ENCODE measurements around the gene TBC1D5. TPM values are rescaled to one million over a fixed set of nuclear protein-coding genes. Genes with fewer than 3 reads are reported as not detected.
"Not testable (repeated sequence)": the region's sequence is repeated elsewhere in the genome, so short reads cannot be mapped to it uniquely, and the experiment has no call there.

TBC1D5 gene
- total RNA-seq, 1 donor from 2014 or later = 55.6 TPM

GRCh38 chr3:17357035-17357710, 385.3 kb downstream of the TBC1D5 start:
- no peak for DNase-seq (ENCODE audit: low spot score, unreplicated experiment)
- Mint-ChIP-seq H3K36me3 (ENCODE audit: insufficient read depth) (peaks cover 2% of the 10 kb centered on the region), H3K4me3 (ENCODE audit: low read depth) (no peak overlapping the region)

DNA sequence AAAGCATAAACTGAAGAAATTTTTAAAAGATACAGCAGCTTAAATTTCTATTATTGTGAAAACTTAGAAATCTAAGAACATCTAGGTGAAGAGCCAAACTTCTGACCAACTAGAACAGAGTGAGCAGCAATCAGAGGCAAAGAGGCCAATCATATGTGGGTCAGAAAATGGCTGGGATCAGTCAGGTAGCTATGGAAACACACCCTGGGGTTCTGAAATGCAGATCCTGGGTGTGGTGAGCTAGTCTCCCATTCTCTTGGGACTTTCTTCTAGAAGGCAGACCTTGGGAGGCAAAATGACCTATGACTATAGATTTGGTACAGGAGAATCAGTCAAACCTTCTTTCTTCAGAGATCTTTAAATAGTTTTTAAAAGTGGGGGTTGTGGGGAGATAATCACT, 385.8 kb downstream of the TBC1D5 start:
- Mint-ChIP-seq H3K36me3 (ENCODE audit: insufficient read depth) (peaks cover 3% of the 10 kb centered on the region), H3K4me3 (ENCODE audit: low read depth) (no peak overlapping the region), H3K27me3 (no peaks in the 10 kb centered on the region), H3K27ac (no peak overlapping the region), H3K9me3 (ENCODE audit: low read depth) (no peaks in the 10 kb centered on the region), H3K4me1 (ENCODE audit: low read depth) (peaks cover 13% of the 10 kb centered on the region)
- no peak for TF ChIP-seq CTCF (IDR thresholded peaks at IDR 0.05; ENCODE audit: unreplicated experiment)
- DNase-seq (ENCODE audit: low spot score, unreplicated experiment) = no peak

More at GRCh38 chr3:17357035-17357710, 385.3 kb downstream of the TBC1D5 start:
- Mint-ChIP-seq H3K9me3 (ENCODE audit: low read depth) (no peaks in the 10 kb centered on the region), H3K27me3 (no peaks in the 10 kb centered on the region), H3K27ac (no peak overlapping the region), H3K4me1 (ENCODE audit: low read depth) (peaks cover 13% of the 10 kb centered on the region)
- TF ChIP-seq CTCF (IDR thresholded peaks at IDR 0.05; ENCODE audit: unreplicated experiment) = no peak

DNA sequence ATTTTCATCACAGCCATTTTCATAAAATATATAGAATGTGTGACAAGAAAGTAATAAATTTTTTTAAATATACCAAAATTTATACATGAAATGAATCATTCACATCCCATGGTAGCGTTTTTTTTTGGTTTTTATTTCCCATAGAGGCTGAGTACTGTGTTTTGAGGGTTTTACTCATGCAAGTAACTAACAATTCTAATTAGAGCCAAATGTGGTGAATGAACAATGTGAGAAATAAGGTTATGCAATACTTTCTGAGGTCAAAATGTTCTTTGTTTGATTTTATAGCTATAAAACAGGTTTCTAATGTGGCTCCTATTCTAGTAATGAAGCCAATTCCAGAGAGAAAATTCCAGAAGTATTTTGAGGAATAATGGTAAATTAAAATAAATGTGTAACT, 386.8 kb downstream of the TBC1D5 start:
- Mint-ChIP-seq H3K27me3 (no peaks in the 10 kb centered on the region), H3K4me1 (ENCODE audit: low read depth) (peaks cover 13% of the 10 kb centered on the region), H3K9me3 (ENCODE audit: low read depth) (no peaks in the 10 kb centered on the region), H3K4me3 (ENCODE audit: low read depth) (no peak overlapping the region), H3K36me3 (ENCODE audit: insufficient read depth) (peaks cover 3% of the 10 kb centered on the region), H3K27ac (no peak overlapping the region)
- no peak for TF ChIP-seq CTCF (IDR thresholded peaks at IDR 0.05; ENCODE audit: unreplicated experiment)
- no peak for DNase-seq (ENCODE audit: low spot score, unreplicated experiment)

DNA sequence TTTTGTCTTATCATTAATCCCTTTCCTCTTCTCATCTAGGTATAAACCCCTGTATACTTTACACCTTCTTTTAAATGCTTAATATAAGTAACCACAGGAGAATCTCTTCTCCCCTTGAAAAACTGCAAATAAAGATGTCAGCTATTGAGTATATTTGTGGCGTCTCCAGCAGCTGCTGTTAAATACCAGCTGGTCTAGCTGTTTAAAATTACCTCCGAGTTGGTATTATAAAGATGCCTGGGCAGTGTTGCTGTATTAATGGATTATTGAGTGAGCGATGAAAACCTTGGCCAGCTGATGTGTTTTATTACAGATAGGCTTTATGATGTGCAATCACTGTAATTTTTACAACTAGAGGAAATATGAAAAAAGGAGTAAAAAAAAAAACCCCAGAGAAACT, 388.1 kb downstream of the TBC1D5 start:
- no peak for DNase-seq (ENCODE audit: low spot score, unreplicated experiment)
- Mint-ChIP-seq H3K27me3 (no peaks in the 10 kb centered on the region), H3K4me1 (ENCODE audit: low read depth) (peaks cover 13% of the 10 kb centered on the region), H3K27ac (no peak overlapping the region), H3K9me3 (ENCODE audit: low read depth) (no peaks in the 10 kb centered on the region), H3K36me3 (ENCODE audit: insufficient read depth) (peaks cover 3% of the 10 kb centered on the region), H3K4me3 (ENCODE audit: low read depth) (no peak overlapping the region)
- TF ChIP-seq CTCF (IDR thresholded peaks at IDR 0.05; ENCODE audit: unreplicated experiment) = no peak

GRCh38 chr3:17352620-17353019, 389.8 kb downstream of the TBC1D5 start:
- no peaks in the 10 kb centered on the region for H3K9me3 Mint-ChIP-seq (ENCODE audit: low read depth)
- TF ChIP-seq CTCF (IDR thresholded peaks at IDR 0.05; ENCODE audit: unreplicated experiment) = no peak
- peaks cover 3% of the 10 kb centered on the region for H3K36me3 Mint-ChIP-seq (ENCODE audit: insufficient read depth)
- no peak for DNase-seq (ENCODE audit: low spot score, unreplicated experiment)
- peaks cover 13% of the 10 kb centered on the region for H3K4me1 Mint-ChIP-seq (ENCODE audit: low read depth)
- H3K4me3 Mint-ChIP-seq (ENCODE audit: low read depth) = no peak overlapping the region
- no peaks in the 10 kb centered on the region for H3K27me3 Mint-ChIP-seq
- no peak overlapping the region for H3K27ac Mint-ChIP-seq

DNA sequence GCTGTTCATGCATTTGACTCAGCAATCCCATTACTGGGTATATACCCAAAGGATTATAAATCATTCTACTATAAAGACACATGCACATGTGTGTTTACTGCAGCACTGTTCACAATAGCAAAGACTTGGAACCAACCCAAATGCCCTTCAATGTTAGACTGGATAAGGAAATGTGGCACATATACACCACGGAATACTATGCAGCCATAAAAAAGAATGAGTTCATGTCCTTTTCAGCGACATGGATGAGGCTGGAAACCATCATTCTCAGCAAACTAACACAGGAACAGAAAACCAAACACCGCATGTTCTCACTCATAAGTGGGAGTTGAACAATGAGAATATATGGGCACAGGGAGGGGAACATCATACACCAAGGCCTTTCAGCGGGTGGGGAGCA, 391.2 kb downstream of the TBC1D5 start:
- DNase-seq (ENCODE audit: low spot score, unreplicated experiment); H3K4me3 Mint-ChIP-seq (ENCODE audit: low read depth); H3K27me3 Mint-ChIP-seq; H3K9me3 Mint-ChIP-seq (ENCODE audit: low read depth); H3K36me3 Mint-ChIP-seq (ENCODE audit: insufficient read depth): not testable (repeated sequence)
- peak overlapping the region; percentile 35 for H3K27ac Mint-ChIP-seq
- H3K4me1 Mint-ChIP-seq (ENCODE audit: low read depth) = peaks cover 13% of the 10 kb centered on the region
